ENCODE results near the gene RIPOR2.

- TF ChIP-seq CTCF (IDR thresholded peaks at IDR 0.05 in 4 of 5, conservative IDR thresholded peaks at IDR 0.05 in 1 of 5) (no peak), POLR2A (IDR thresholded peaks at IDR 0.05) (no peak)
These were observed 113.1 kb downstream of the RIPOR2 start for GRCh38 chr6:24822696-24823095.
